NCI-H2107 treated with DMSO at 0.1 percent for 48 hours (cell line): ENCODE measurements around the gene PFKP.

ENCODE experiments used
- DNase-seq: peaks from one replicate; lab custom pipeline; 2025; ENCODE audit not compliant: unreplicated experiment; lab: John Stamatoyannopoulos, UW

Gene PFKP

GRCh38 chr10:3179174-3179573 lies 111.8 kb downstream of the PFKP start:
- no peak for DNase-seq

GRCh38 chr10:3180355-3181025 lies 113.1 kb downstream of the PFKP start:
- DNase-seq, result no peak

GRCh38 chr10:3185386-3185785 lies 118.0 kb downstream of the PFKP start:
- DNase-seq, result no peak

GRCh38 chr10:3186368-3186767 lies 119.0 kb downstream of the PFKP start:
- DNase-seq, result no peak
